Aorta (tissue), 5 donors: ENCODE data around the gene TGFBR1. TPM values are rescaled to one million over a fixed set of nuclear protein-coding genes. Genes with fewer than 3 reads are reported as not detected.

Source experiments
- ATAC-seq: fragments of 200-7000 bp; cut with Tn5 transposase; one replicate; pipeline ENCODE4 v1.9.1; 2022; ENCODE audit warnings: moderate library complexity; ENCODE audit not compliant: low FRiP score
- DNase-seq, 2 donors: peaks; one replicate each; pipeline ENCODE4 v3.0.0-alpha.2; 2020
- H3K27ac ChIP-seq, 2 donors: one replicate each; pipeline ENCODE4 v1.5.1; 2013; ENCODE audit warnings: low read length in 2 of 2, mild to moderate bottlenecking in 2 of 2, moderate library complexity in 2 of 2, control low read depth in 1 of 2, inconsistent platforms in 1 of 2, low read depth in 1 of 2
- H3K27me3 ChIP-seq, 2 donors: one replicate each; pipeline ENCODE4 v1.6.1; 2013; ENCODE audit warnings: control low read depth in 1 of 2, low read length in 1 of 2, mild to moderate bottlenecking in 1 of 2, moderate library complexity in 1 of 2; ENCODE audit not compliant: insufficient read depth in 2 of 2, control insufficient read depth in 1 of 2
- H3K36me3 ChIP-seq, 2 donors: one replicate each; pipeline ENCODE4 v1.6.1; 2013; ENCODE audit warnings: control low read depth in 1 of 2, low read length in 1 of 2, mild to moderate bottlenecking in 1 of 2; ENCODE audit not compliant: insufficient read depth in 2 of 2, control insufficient read depth in 1 of 2
- H3K4me1 ChIP-seq, 2 donors: one replicate each; pipeline ENCODE4 v1.6.1; 2013; ENCODE audit warnings: low read length in 2 of 2, control low read depth in 1 of 2, mild to moderate bottlenecking in 1 of 2, moderate library complexity in 1 of 2; ENCODE audit not compliant: insufficient read depth in 2 of 2, control insufficient read depth in 1 of 2
- H3K4me3 ChIP-seq, 2 donors: one replicate each; pipeline ENCODE4 v1.5.1; 2013; ENCODE audit warnings: low read length in 2 of 2, control low read depth in 1 of 2, mild to moderate bottlenecking in 1 of 2
- H3K9me3 ChIP-seq: one replicate; pipeline ENCODE4 v1.6.1; 2013; ENCODE audit warnings: mild to moderate bottlenecking, low read length; ENCODE audit not compliant: control insufficient read depth
- WGBS, 2 donors: extraction: QIAGEN DNeasy Blood & Tissue Kit; methylation state at CpG; one replicate each; pipeline ENCODE4 v1.1.7; 2013; 5-methylcytosine and 5-hydroxymethylcytosine counted together
- intact Hi-C, 2 donors: fragments of 100-400 bp; cut with DNase I; formaldehyde crosslinking; loops; one replicate each; pipeline versions ENCODE4 v1.14.2 to v1.15.0; 2022
- polyA plus RNA-seq, 2 donors: library from polyadenylated mRNA; stranded (reverse); fragments of 200-250 nt; gene quantifications; one replicate each; pipeline ENCODE4 v1.2.3, GENCODE V29; 2013
- total RNA-seq, 2 donors: library from RNA; stranded (reverse); fragmentation: NEBNext Ultra II Directional; extraction: Animal tissue kit (Norgen Biotek cat#: 25700); gene quantifications; one replicate each; pipeline ENCODE4 v1.2.1, GENCODE V29; 2021
- donor health status: healthy with polysubstance abuse.
- donor health status: Bipolar disorder and iron deficiency.
- donor health status: DM: no; HTN: no; CAD: no.
- donor health status: DM: no; HTN: no; CAD: no.
- donor health status: DM: yes; HTN: yes; CAD: no.

Gene TGFBR1
- total and polyA plus RNA-seq, 4 donors, result 21.9 to 156 (median 62.9) TPM

DNA sequence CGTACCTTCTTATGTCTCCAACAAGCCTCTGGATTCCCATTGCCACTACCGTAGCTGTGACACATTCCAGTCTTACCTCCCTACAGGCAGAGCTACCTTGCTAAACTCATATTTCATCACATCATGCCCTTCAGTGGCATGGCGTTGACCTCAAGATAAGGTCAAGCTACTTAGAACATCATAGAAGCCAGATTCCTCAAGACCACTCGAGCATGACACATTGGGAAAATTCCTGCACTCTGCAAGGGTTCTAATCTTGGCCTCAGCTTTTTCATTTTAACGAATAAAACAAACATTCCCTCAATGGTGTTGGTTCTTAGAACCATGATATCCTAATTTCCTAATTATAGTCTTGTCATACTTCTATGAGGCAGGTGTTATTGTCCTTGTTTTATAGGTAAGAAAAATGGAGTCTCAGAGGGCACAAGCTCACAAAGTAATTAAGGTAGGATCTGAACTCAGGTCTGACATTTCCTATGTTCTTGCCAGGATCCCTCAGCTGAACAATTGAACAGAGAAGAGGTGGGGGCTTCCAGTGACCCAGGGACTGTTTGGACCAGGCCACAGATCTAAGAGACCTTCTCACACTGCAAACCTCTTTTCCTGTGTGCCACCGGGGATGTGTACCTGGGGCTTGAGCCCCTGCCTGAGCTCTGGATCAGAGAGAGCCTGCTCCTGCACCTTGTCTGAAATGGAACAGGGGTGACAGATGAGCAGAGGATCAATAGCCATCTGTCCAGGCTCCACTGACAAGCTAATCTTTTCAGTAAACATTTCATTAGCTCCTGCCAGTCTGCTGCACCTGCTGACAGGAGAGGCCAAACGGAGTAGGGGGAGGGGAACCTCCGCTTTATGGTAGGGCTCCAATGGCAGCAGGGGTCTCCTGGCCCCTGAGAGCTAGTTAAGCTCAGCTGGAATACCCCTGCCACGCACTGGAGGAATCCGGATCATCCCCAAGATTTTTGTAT is 67.5 kb downstream of the TGFBR1 start:
- no peak for DNase-seq
- H3K27ac ChIP-seq, result no peak overlapping the region
- H3K9me3 ChIP-seq, result no peaks in the 10 kb centered on the region
- H3K4me3 ChIP-seq, result no peak overlapping the region
- no peak for ATAC-seq
- intact Hi-C loops, result no loop called here
- H3K27me3 ChIP-seq, result no peaks in the 10 kb centered on the region
- 84 to 85% methylated on average over 10 of the region's 10 CpGs for WGBS, 2 donors
- H3K4me1 ChIP-seq, result no peaks in the 10 kb centered on the region
- H3K36me3 ChIP-seq, result no peaks in the 10 kb centered on the region

DNA sequence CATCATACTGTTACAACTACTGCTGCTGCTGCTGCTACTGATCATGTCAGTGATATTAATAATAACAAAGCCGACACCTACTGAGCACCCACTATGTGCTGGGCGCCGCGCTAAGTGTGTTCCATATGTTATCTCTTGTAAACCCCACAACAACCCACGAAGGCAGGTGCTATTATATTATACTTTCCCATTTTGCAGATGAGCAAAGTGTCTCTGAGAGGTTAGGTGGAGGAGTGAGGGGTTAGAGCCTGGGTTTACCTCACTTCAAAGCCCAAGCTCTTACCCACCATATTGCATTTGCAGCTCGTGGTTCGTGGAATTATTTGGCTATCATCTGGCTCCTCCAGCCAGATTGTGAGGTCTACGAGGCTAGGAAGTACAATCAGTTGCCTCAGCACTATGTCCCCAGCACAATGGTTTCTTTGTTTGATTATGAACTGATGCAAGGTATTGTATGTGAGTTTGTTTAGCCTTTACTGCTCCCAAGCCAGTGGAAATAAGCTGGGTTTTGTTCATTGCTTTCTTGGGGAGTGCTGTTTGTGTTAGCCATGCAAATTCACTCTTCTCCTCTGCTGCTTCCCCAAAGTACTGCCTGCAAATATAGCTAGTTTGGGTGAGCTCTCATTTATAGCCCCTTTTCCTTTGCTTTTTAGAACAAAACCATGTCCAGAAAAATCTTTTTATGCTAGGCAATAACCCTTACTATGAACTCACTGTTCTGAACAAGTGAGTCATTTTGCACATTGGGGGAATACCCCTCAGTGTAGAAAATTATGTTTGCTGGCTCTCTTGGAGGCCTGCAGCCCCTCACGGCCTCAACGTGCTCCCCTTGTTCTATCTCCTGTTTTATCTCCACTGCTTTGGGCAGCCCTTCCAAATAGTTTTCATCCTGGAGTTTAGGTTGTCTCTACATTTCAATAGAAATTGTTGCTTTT is 68.9 kb downstream of the TGFBR1 start:
- no peak for ATAC-seq
- Histone ChIP-seq H3K36me3 (no peaks in the 10 kb centered on the region), H3K9me3 (no peaks in the 10 kb centered on the region), H3K4me3 (no peak overlapping the region), H3K4me1 (no peaks in the 10 kb centered on the region), H3K27ac (no peak overlapping the region), H3K27me3 (no peaks in the 10 kb centered on the region)
- intact Hi-C loops, result no loop called here
- WGBS, 2 donors, result 79 to 83% methylated on average over 10 of the region's 10 CpGs
- no peak for DNase-seq

DNA sequence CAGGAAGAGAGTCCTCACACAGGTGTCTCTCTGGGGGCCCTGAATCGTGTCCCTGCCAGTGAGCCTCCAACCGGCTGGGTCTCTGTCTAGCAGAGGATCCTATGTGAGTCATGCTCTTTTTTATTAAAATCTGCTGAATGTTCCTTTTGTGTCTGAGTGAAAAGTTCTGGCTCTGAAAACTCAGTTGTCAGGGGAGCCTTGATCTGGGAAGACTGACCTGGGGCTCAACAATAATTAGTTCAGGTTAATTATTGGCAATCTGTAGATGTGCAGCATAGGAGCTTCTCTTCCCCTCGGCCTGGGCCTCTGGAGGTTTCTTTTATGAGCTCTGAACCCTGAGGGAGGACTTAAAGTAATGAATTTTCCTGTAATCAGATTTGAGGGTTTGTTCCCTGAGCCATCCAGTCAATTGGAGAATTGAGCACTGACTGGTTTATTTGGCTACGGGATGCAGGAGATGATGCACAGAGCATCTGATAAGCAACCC is 71.7 kb downstream of the TGFBR1 start:
- H3K4me1 ChIP-seq, result no peaks in the 10 kb centered on the region
- no peak for DNase-seq
- no peak overlapping the region for H3K4me3 ChIP-seq
- H3K9me3 ChIP-seq, result no peaks in the 10 kb centered on the region
- no peak for ATAC-seq
- intact Hi-C loops, result no loop called here
- H3K27me3 ChIP-seq, result no peaks in the 10 kb centered on the region
- no peak overlapping the region for H3K27ac ChIP-seq
- WGBS, 2 donors, result 84 to 85% methylated on average over 4 of the region's 4 CpGs
- no peaks in the 10 kb centered on the region for H3K36me3 ChIP-seq

DNA sequence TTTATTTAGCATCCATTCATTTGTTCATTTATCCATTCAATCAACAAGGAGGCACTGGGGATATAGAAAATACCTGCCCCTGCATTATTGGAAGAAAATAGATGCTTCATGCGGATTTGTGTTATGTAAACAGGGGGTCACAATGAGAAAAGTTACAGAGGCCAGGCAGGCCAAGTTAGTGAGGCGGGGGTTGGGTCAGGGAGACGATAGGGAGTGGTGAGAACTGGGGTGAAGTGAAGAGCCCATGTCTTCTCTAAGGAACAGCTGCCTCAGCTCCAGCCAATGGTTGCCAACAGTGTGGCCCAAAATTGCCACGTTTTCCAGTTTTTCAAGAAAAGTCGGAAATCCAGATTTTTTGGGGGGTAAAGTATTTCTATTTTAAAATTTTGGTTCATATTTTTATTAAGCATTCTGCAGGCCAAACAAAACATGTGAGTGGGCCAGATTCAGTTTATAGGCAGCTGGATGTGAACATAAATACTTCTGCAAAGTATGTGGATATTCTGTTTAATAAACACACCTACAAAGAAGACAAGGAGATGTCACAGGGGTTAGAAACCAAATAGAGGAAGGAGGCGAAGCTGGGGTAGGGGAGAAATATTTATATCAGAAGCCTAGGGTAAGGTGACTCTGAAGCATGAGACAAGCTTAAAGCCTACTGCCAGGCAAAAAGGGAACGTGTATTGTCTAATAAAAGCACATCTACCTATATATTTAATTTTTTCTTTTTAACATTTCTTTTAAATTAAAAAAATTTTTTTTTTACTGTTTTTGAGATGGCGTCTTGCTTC is 72.9 kb downstream of the TGFBR1 start:
- no peak overlapping the region for H3K4me3 ChIP-seq
- H3K4me1 ChIP-seq, result no peaks in the 10 kb centered on the region
- 66 to 67% methylated on average over 8 of the region's 8 CpGs for WGBS, 2 donors
- H3K36me3 ChIP-seq, result no peaks in the 10 kb centered on the region
- no peaks in the 10 kb centered on the region for H3K9me3 ChIP-seq
- ATAC-seq, result no peak
- intact Hi-C loops, result no loop called here
- no peak overlapping the region for H3K27ac ChIP-seq
- H3K27me3 ChIP-seq, result no peaks in the 10 kb centered on the region
- no peak for DNase-seq

DNA sequence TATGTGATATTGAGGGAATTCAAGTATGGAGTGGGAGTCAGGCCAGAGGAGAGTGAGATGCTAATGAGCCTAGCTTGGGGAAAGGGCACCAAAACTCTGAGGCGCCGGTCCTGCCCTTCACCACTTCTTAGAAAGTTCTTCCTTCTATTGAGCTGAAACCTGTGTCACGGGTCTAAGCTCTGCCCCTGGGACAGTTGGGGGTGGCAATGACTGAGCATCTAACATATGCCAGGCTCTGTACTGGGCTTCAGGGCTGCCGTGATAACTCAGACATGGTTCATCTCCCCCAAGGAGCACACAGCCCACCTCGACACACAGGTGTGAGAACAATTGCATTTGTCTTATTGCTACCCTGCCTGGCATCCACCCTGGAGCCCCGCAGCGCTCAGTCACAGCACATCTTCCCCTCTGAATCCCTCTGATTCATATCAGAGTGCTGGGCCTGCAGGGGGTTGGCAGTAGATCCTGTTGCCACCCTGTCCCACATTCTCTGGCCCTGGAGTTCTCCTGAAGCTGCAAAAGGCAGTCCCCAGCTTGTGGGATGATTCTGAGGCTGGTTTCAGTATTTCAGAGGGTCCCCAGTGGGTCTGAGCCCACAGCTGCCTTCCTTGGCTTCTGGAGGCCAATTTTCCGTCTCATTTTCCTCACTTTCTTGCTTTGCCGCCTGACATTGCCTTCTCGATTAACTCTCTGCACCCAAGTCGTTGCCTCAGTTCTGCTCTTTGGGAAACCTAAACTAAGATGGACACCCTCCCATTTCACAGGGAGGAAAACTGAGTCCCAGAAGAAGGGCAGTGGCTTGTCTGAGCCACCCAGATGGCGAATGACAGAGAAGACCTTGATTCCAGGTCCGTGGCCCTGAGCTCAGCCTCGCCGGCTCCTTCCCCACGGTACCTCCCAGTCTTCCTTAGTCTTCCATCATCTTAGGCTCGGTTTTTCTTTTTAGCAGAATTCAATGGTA is 74.3 kb downstream of the TGFBR1 start:
- H3K4me1 ChIP-seq, result no peaks in the 10 kb centered on the region
- no peak for ATAC-seq
- no peaks in the 10 kb centered on the region for H3K27me3 ChIP-seq
- no peak overlapping the region for H3K4me3 ChIP-seq
- DNase-seq, result no peak
- no peaks in the 10 kb centered on the region for H3K9me3 ChIP-seq
- H3K36me3 ChIP-seq, result no peaks in the 10 kb centered on the region
- no peak overlapping the region for H3K27ac ChIP-seq
- WGBS, 2 donors, result 95 to 96% methylated on average over 17 of the region's 17 CpGs
- intact Hi-C loops, result no loop called here

DNA sequence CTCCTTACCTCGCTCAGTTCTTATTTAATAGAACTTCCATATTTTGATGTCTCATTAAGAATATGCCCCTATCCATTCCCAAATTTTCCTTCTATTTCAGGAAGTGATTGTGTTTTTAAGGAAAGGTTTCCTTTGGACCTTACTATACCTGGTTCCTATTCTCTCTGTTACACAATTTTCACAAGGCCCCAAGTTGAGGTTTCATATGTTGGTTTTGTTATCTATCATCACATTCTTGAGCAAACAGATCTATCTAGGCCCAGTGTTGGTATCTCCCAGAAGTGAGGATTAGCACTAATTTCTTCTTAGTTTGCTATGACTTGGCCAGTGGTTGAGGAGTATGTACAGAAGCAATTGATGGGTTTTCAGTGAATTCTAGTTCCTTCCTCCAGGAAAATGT is 75.3 kb downstream of the TGFBR1 start:
- H3K27me3 ChIP-seq, result no peaks in the 10 kb centered on the region
- no peak overlapping the region for H3K27ac ChIP-seq
- no peaks in the 10 kb centered on the region for H3K4me1 ChIP-seq
- ATAC-seq, result no peak
- no peak overlapping the region for H3K4me3 ChIP-seq
- no peaks in the 10 kb centered on the region for H3K36me3 ChIP-seq
- WGBS, 2 donors, result 95% methylated on average over 1 of the region's 1 CpG
- DNase-seq, result no peak
- intact Hi-C loops, result loop anchor here in 1 of 2 donors (10.0 kb wide), 2 partner anchors 645 to 1125 kb away; partner anchors contain the start of gene NR4A3
- no peaks in the 10 kb centered on the region for H3K9me3 ChIP-seq

DNA sequence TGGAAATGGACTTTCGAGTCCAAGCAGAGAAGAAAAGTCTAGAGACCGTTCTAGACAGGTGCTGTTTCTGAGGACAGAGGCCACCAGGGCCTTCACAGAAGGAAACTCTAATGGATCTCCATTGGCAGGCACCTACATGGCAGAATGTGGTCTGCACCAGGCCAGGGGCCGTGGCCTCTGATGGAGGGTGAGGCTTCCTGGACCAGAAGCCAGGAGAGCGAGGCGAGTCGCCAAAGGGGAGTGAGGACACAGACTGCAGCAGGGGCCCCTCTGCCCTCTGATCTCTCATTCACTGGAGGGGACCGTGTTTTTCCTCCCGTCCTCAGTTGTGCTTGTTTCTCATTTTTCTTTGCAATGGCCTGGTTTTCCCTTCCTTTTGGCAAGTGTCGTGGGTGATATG is 75.7 kb downstream of the TGFBR1 start:
- intact Hi-C loops, result loop anchor here in 1 of 2 donors (10.0 kb wide), 2 partner anchors 644 to 1124 kb away; partner anchors contain the start of gene NR4A3
- ATAC-seq, result no peak

More for the DNA sequence above, 75.7 kb downstream of the TGFBR1 start:
- 91 to 92% methylated on average over 9 of the region's 9 CpGs for WGBS, 2 donors
- H3K27me3 ChIP-seq, result no peaks in the 10 kb centered on the region
- H3K4me3 ChIP-seq, result no peak overlapping the region
- H3K4me1 ChIP-seq, result no peaks in the 10 kb centered on the region
- no peaks in the 10 kb centered on the region for H3K9me3 ChIP-seq
- no peaks in the 10 kb centered on the region for H3K36me3 ChIP-seq
- no peak for DNase-seq
- no peak overlapping the region for H3K27ac ChIP-seq
